CD4-positive, alpha-beta memory T cell (primary cell): Measurements from ENCODE around the gene STK39. TPM values are rescaled to one million over a fixed set of nuclear protein-coding genes. Genes with fewer than 3 reads are reported as not detected.

Experiments used
- CTCF ChIA-PET: fragments of 350-600 bp; sonication (Branson Sonifier 250); formaldehyde crosslinking; loops from one replicate; lab custom pipeline; 2021; ENCODE audit warnings: inconsistent platforms; ENCODE audit not compliant: partially characterized antibody; lab: Charles Lee
- POLR2A ChIA-PET: fragments of 350-600 bp; sonication (Branson Sonifier 250); formaldehyde crosslinking; loops from one replicate; lab custom pipeline; 2021; ENCODE audit not compliant: partially characterized antibody; lab: Charles Lee
- DNase-seq, 5 donors: peaks; one replicate each; pipeline versions ENCODE4 v3.0.0 to v3.0.0-alpha.2; 2020 to 2022; ENCODE audit warnings: mixed read lengths in 1 of 5
- H3K27ac ChIP-seq: one replicate; pipeline ENCODE4 v1.7.0; 2013; ENCODE audit warnings: low read depth, low read length
- H3K27me3 ChIP-seq: 2 replicates; pipeline ENCODE4 v1.7.0; 2013; ENCODE audit warnings: mild to moderate bottlenecking, low read length, moderate library complexity; ENCODE audit not compliant: insufficient read depth
- H3K36me3 ChIP-seq: 2 replicates; pipeline ENCODE4 v1.7.0; 2013; ENCODE audit warnings: mild to moderate bottlenecking, low read length, moderate library complexity; ENCODE audit not compliant: insufficient read depth
- H3K4me1 ChIP-seq: 2 replicates; pipeline ENCODE4 v1.7.0; 2013; ENCODE audit warnings: mild to moderate bottlenecking, low read length, moderate library complexity; ENCODE audit not compliant: insufficient read depth
- H3K4me3 ChIP-seq, 2 donors: one replicate each; pipeline ENCODE4 v1.7.0; 2013; ENCODE audit warnings: low read length in 2 of 2, mild to moderate bottlenecking in 1 of 2
- H3K9me3 ChIP-seq, 2 donors: one replicate each; pipeline ENCODE4 v1.7.0; 2013; ENCODE audit warnings: low read length in 2 of 2, control low read depth in 1 of 2; ENCODE audit not compliant: control insufficient read depth in 1 of 2
- H3K27ac Mint-ChIP-seq, 7 donors: one replicate each; pipeline ENCODE4 v1.8.0; 2020 to 2021; ENCODE audit warnings: mixed read lengths in 7 of 7, mild to moderate bottlenecking in 6 of 7, inconsistent platforms in 3 of 7, moderate library complexity in 3 of 7
- H3K27me3 Mint-ChIP-seq, 2 donors: one replicate each; pipeline ENCODE4 v1.8.0; 2020 to 2021; ENCODE audit warnings: mixed read lengths in 2 of 2
- H3K36me3 Mint-ChIP-seq, 2 donors: one replicate each; pipeline ENCODE4 v1.8.0; 2020 to 2021; ENCODE audit warnings: mixed read lengths in 2 of 2, inconsistent platforms in 1 of 2, mild to moderate bottlenecking in 1 of 2
- H3K4me1 Mint-ChIP-seq, 4 donors: one replicate each; pipeline ENCODE4 v1.8.0; 2020 to 2021; ENCODE audit warnings: mixed read lengths in 4 of 4, mild to moderate bottlenecking in 1 of 4
- H3K4me3 Mint-ChIP-seq, 8 donors: one replicate each; pipeline ENCODE4 v1.8.0; 2020 to 2021; ENCODE audit warnings: mixed read lengths in 8 of 8, mild to moderate bottlenecking in 7 of 8, moderate library complexity in 6 of 8, inconsistent platforms in 3 of 8
- H3K9me3 Mint-ChIP-seq, 8 donors: one replicate each; pipeline ENCODE4 v1.8.0; 2020 to 2021; ENCODE audit warnings: mixed read lengths in 8 of 8, mild to moderate bottlenecking in 5 of 8, inconsistent platforms in 3 of 8, moderate library complexity in 1 of 8
- intact Hi-C: fragments of 100-400 bp; cut with micrococcal nuclease; formaldehyde crosslinking; loops from one replicate; pipeline ENCODE4 v1.15.1; 2023
- polyA plus RNA-seq, 2 donors: library from polyadenylated mRNA; unstranded; fragments of 300-500 nt; fragmentation: Illumina TruSeq; gene quantifications; one replicate each; pipeline ENCODE4 v1.2.3, GENCODE V29; 2021
- total RNA-seq, 2 experiments: library from RNA; stranded (reverse); gene quantifications; one replicate each; pipeline ENCODE4 v1.2.3, GENCODE V29; 2021

Gene STK39
- total and polyA plus RNA-seq, 4 experiments from 2014 or later = 4.9 to 27.3 (median 18.2) TPM

DNA sequence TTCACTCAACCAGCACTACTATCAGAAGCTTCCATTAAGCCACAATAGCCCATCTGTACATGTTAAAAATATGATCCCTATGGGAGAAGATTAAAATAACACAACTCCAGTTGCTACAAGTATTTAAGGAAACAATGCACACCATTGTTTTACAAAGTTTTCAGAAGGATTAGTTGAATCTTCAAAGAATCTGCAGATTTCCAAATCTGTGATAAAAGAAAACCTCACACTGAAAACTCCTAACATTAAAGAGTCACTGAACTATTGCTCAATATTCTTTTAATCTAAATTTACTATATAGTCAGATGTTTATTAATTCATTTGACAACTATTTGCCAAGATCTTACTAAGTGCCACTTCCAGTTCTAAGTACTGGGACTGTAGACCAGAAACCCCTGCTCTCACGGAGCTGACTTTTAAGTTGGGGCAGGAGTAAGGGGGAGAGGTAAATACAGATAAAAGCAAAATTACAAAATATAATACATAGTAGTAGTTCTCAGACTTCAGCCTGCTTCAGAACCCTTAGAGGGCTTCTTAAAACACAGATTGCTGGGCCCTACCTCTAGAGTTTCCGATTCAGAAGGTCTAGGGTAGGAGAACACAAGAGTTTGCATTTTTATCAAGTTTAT is 94.4 kb downstream of the STK39 start:
- intact Hi-C loops = no loop called here
- no peaks in the 10 kb centered on the region for H3K9me3 ChIP-seq
- no peaks in the 10 kb centered on the region for H3K27me3 Mint-ChIP-seq
- H3K4me3 ChIP-seq = no peak overlapping the region
- H3K27ac ChIP-seq = no peak overlapping the region
- no peaks in the 10 kb centered on the region for H3K27me3 ChIP-seq
- H3K4me1 ChIP-seq = peaks cover 7% of the 10 kb centered on the region
- peaks cover 7 to 32% (median 16%) of the 10 kb centered on the region in 4 donors for H3K4me1 Mint-ChIP-seq
- peaks cover 32 to 50% of the 10 kb centered on the region in 2 donors for H3K36me3 Mint-ChIP-seq
- ChIA-PET CTCF (no interaction called here), POLR2A (no interaction called here)
- H3K27ac Mint-ChIP-seq = peak overlapping the region in 1 of 7 donors; percentile 64
- H3K9me3 Mint-ChIP-seq = no peaks in the 10 kb centered on the region
- H3K36me3 ChIP-seq = no peaks in the 10 kb centered on the region
- H3K4me3 Mint-ChIP-seq = no peak overlapping the region
- DNase-seq = no peak

- Histone ChIP-seq H3K27me3 (no peaks in the 10 kb centered on the region), H3K4me1 (no peaks in the 10 kb centered on the region), H3K9me3 (no peaks in the 10 kb centered on the region), H3K27ac (no peak overlapping the region), H3K36me3 (no peaks in the 10 kb centered on the region), H3K4me3 (no peak overlapping the region)
- no peaks in the 10 kb centered on the region for H3K9me3 Mint-ChIP-seq
- intact Hi-C loops = no loop called here
- no peaks in the 10 kb centered on the region for H3K27me3 Mint-ChIP-seq
- no peak overlapping the region for H3K4me3 Mint-ChIP-seq
- DNase-seq = no peak
- ChIA-PET CTCF (no interaction called here), POLR2A (no interaction called here)
- peaks cover 0 to 26% (median 7%) of the 10 kb centered on the region in 4 donors for H3K4me1 Mint-ChIP-seq
- H3K36me3 Mint-ChIP-seq = peaks cover 20 to 40% of the 10 kb centered on the region in 2 donors
- peak overlapping the region in 1 of 7 donors; percentile 54 for H3K27ac Mint-ChIP-seq
These were observed 97.4 kb downstream of the STK39 start for GRCh38 chr2:168149986-168150385.

DNA sequence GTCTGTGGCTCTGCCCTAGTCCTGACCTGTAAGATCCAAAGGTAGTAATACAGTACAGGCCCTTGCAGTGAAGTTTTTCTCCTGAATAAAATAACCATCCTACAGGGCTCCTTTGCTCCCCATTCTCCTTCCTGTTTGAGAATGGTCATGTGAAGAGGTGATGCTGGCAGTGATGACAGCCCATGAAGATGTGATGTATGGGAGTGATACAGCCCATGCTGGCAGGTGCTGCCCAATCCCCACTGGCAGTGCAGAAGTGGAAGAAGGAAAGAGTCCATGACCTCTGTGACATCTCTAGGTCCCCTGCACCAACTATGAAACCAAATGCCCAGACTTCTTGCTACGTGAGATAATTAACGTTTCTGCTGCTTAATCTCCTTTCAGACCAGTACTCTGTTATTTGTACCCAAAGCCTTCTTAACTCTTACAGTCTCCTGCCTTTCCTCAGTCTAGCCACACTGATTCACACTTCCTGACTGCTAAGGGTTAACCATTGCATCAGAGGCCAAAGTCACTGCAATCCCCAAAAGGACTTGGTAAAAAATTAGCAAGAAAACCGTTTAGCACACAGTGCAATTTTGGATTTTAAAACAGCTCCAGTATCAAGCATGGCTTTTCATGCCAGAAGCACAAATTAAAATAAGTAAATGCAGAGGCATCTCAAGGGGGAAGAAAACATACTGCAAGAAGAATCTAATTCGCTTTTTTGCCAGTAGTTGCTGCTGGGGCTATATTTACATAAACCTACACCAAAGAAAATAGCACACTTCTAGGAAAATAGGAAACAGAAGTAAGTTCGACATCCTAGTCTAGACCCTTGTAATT is 98.0 kb downstream of the STK39 start:
- Histone ChIP-seq H3K4me1 (no peaks in the 10 kb centered on the region), H3K36me3 (no peaks in the 10 kb centered on the region), H3K9me3 (no peaks in the 10 kb centered on the region), H3K27me3 (no peaks in the 10 kb centered on the region), H3K4me3 (no peak overlapping the region), H3K27ac (no peak overlapping the region)
- Mint-ChIP-seq H3K36me3 (peaks cover 25 to 44% of the 10 kb centered on the region in 2 donors), H3K27ac (peak overlapping the region in 4 of 7 donors; percentile 2 to 69 (median 8)), H3K4me3 (no peak overlapping the region), H3K4me1 (peaks cover 0 to 26% (median 7%) of the 10 kb centered on the region in 4 donors), H3K9me3 (no peaks in the 10 kb centered on the region), H3K27me3 (no peaks in the 10 kb centered on the region)
- no peak for DNase-seq
- intact Hi-C loops = no loop called here
- CTCF ChIA-PET = no interaction called here
- POLR2A ChIA-PET = no interaction called here

- H3K36me3 ChIP-seq = no peaks in the 10 kb centered on the region
- H3K4me3 ChIP-seq = no peak overlapping the region
- Mint-ChIP-seq H3K36me3 (peaks cover 25 to 38% of the 10 kb centered on the region in 2 donors), H3K9me3 (no peaks in the 10 kb centered on the region), H3K27me3 (no peaks in the 10 kb centered on the region), H3K4me1 (peaks cover 0 to 27% (median 9%) of the 10 kb centered on the region in 4 donors), H3K4me3 (no peak overlapping the region), H3K27ac (peak overlapping the region in 3 of 7 donors; percentile 6 to 54 (median 18))
- H3K4me1 ChIP-seq = no peaks in the 10 kb centered on the region
- H3K27me3 ChIP-seq = no peaks in the 10 kb centered on the region
- ChIA-PET POLR2A (no interaction called here), CTCF (no interaction called here)
- no peak for DNase-seq
- no peak overlapping the region for H3K27ac ChIP-seq
- intact Hi-C loops = no loop called here
- no peaks in the 10 kb centered on the region for H3K9me3 ChIP-seq
These were observed 99.3 kb downstream of the STK39 start for GRCh38 chr2:168147830-168148794.

DNA sequence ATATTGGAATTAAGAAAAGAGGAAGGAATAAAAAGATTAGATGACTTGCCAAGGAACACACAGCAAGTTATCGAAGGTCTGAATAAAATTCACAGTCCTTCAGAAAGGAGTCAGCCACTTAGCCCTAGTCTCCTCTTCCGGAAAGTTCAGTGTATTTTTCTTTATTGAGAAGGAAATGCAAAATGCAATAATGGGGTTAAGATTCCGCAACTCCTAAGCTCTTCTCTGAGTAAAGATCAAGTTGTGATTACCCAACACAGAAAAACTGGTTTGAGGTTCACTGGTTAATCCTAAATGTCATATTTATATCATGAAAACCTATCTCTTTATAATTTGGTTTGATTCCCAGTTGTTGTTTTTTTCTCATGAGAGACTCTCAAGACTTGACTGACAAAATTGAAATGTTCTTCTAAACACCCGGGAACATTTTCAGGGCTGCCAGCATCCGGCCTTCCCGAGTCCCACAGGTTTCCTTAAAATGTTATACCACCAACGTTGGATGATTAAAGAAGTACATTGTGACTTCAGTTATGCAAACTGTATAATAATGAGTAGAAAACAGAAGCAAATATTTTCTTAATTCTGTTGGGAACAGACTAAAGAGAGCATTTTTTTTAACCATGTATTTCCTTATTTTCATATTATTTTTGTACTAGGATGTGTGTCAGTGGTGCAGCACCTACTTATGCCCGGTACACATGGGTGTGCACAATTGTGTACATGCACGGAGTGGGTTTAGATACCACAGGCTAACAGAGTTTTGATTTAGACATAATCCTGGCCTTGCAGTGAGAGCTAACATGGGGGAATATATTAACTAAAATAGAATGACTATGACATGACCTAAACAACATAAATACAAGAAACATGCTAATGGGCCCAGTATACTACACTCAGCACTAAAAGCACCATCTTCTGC is 100.2 kb downstream of the STK39 start:
- ChIA-PET CTCF (no interaction called here), POLR2A (no interaction called here)
- Mint-ChIP-seq H3K4me3 (no peak overlapping the region), H3K36me3 (peaks cover 18 to 34% of the 10 kb centered on the region in 2 donors), H3K27ac (peak overlapping the region in 2 of 7 donors; percentile 18 to 29), H3K9me3 (no peaks in the 10 kb centered on the region), H3K27me3 (no peaks in the 10 kb centered on the region), H3K4me1 (peaks cover 0 to 29% (median 9%) of the 10 kb centered on the region in 4 donors)
- intact Hi-C loops = no loop called here
- Histone ChIP-seq H3K9me3 (no peaks in the 10 kb centered on the region), H3K4me3 (no peak overlapping the region), H3K4me1 (no peaks in the 10 kb centered on the region), H3K27ac (no peak overlapping the region), H3K27me3 (no peaks in the 10 kb centered on the region), H3K36me3 (no peaks in the 10 kb centered on the region)
- no peak for DNase-seq

GRCh38 chr2:168145426-168146310 is 101.7 kb downstream of the STK39 start:
- no peaks in the 10 kb centered on the region for H3K9me3 Mint-ChIP-seq
- CTCF ChIA-PET = interaction anchor here (1.1 to 1.2 kb wide), 2 partner anchors 10 to 11 kb away, joined by 3 to 4 read pairs; no protein-coding TSS in a partner anchor
- POLR2A ChIA-PET = interaction anchor here (1.0 kb wide), 1 partner anchor 101 kb away, joined by 3 read pairs; the partner anchor contains the start of gene STK39
- Histone ChIP-seq H3K9me3 (no peaks in the 10 kb centered on the region), H3K27ac (no peak overlapping the region), H3K4me1 (no peaks in the 10 kb centered on the region), H3K27me3 (no peaks in the 10 kb centered on the region), H3K36me3 (no peaks in the 10 kb centered on the region), H3K4me3 (no peak overlapping the region)
- peaks cover 0 to 26% (median 8%) of the 10 kb centered on the region in 4 donors for H3K4me1 Mint-ChIP-seq
- DNase-seq = no peak
- H3K4me3 Mint-ChIP-seq = no peak overlapping the region
- H3K36me3 Mint-ChIP-seq = peaks cover 11 to 26% of the 10 kb centered on the region in 2 donors
- intact Hi-C loops = no loop called here
- H3K27me3 Mint-ChIP-seq = no peaks in the 10 kb centered on the region
- peak overlapping the region in 1 of 7 donors; percentile 37 for H3K27ac Mint-ChIP-seq
